NCI-H1105 treated with DMSO at 0.1 percent for 48 hours (cell line): ENCODE measurements around the gene SH3GL3.

Source experiments
- DNase-seq: peaks from one replicate; lab custom pipeline; 2025; lab: John Stamatoyannopoulos, UW

Gene SH3GL3

GRCh38 chr15:83510001-83510400 is 62.9 kb downstream of the SH3GL3 start:
- no peak for DNase-seq

- DNase-seq = no peak
Observed at GRCh38 chr15:83512459-83512858, 65.3 kb downstream of the SH3GL3 start.

- DNase-seq = no peak
Observed at GRCh38 chr15:83514584-83514983, 67.4 kb downstream of the SH3GL3 start.

GRCh38 chr15:83515164-83515563 is 68.0 kb downstream of the SH3GL3 start:
- no peak for DNase-seq

GRCh38 chr15:83516935-83517334 is 69.8 kb downstream of the SH3GL3 start:
- no peak for DNase-seq

- DNase-seq = no peak
Observed at GRCh38 chr15:83526319-83526718, 79.2 kb downstream of the SH3GL3 start.

GRCh38 chr15:83533410-83533962 is 86.3 kb downstream of the SH3GL3 start:
- DNase-seq = no peak

GRCh38 chr15:83537606-83538005 is 90.5 kb downstream of the SH3GL3 start:
- DNase-seq = no peak

- DNase-seq = no peak
Observed at GRCh38 chr15:83538682-83539081, 91.5 kb downstream of the SH3GL3 start.

GRCh38 chr15:83545804-83546511 is 98.8 kb downstream of the SH3GL3 start:
- no peak for DNase-seq

GRCh38 chr15:83546512-83546888 is 99.4 kb downstream of the SH3GL3 start:
- DNase-seq = no peak

- DNase-seq = no peak
Observed at GRCh38 chr15:83547168-83547567, 100.0 kb downstream of the SH3GL3 start.

GRCh38 chr15:83549623-83550022 is 102.5 kb downstream of the SH3GL3 start:
- DNase-seq = no peak

- no peak for DNase-seq
Observed at GRCh38 chr15:83554558-83554957, 107.4 kb downstream of the SH3GL3 start.

- no peak for DNase-seq
Observed at GRCh38 chr15:83555383-83555782, 108.2 kb downstream of the SH3GL3 start.

- no peak for DNase-seq
Observed at GRCh38 chr15:83556068-83556467, 108.9 kb downstream of the SH3GL3 start.

- DNase-seq = no peak
Observed at GRCh38 chr15:83556754-83557153, 109.6 kb downstream of the SH3GL3 start.

GRCh38 chr15:83558146-83558545 is 111.0 kb downstream of the SH3GL3 start:
- DNase-seq = no peak

- DNase-seq = peak; percentile 9
Observed at GRCh38 chr15:83559310-83559966, 112.3 kb downstream of the SH3GL3 start.

GRCh38 chr15:83561661-83562060 is 114.5 kb downstream of the SH3GL3 start:
- no peak for DNase-seq

GRCh38 chr15:83565138-83565537 is 118.0 kb downstream of the SH3GL3 start:
- DNase-seq = no peak

GRCh38 chr15:83565553-83566159 is 118.5 kb downstream of the SH3GL3 start:
- DNase-seq = peak; percentile 24

- no peak for DNase-seq
Observed at GRCh38 chr15:83567318-83567717, 120.2 kb downstream of the SH3GL3 start.
